Measurements from ENCODE around the gene OR8B3.

DNA sequence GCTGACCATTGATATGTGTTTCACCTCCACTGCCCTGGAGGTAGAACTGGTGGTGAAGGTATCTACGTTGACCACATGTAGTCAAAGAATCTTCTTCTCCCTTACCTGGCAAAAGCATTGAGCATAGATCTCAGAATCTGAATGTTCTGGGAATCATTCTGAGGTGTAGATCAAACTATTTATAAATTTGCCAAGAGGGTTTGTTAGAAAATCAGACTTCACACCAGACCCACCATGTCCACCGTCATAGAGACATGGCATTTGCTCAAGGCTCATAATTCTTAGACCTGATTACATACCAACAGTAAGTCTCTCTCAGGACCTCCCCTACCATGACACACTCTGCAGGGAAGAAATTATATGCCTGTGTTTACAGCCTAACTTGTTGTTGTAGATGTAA lies 14.4 kb downstream of the OR8B3 start, which contains the start of gene OR8B2:
- TF ChIP-seq, protein P1, sequence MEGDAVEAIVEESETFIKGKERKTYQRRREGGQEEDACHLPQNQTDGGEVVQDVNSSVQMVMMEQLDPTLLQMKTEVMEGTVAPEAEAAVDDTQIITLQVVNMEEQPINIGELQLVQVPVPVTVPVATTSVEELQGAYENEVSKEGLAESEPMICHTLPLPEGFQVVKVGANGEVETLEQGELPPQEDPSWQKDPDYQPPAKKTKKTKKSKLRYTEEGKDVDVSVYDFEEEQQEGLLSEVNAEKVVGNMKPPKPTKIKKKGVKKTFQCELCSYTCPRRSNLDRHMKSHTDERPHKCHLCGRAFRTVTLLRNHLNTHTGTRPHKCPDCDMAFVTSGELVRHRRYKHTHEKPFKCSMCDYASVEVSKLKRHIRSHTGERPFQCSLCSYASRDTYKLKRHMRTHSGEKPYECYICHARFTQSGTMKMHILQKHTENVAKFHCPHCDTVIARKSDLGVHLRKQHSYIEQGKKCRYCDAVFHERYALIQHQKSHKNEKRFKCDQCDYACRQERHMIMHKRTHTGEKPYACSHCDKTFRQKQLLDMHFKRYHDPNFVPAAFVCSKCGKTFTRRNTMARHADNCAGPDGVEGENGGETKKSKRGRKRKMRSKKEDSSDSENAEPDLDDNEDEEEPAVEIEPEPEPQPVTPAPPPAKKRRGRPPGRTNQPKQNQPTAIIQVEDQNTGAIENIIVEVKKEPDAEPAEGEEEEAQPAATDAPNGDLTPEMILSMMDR (IDR thresholded peaks at IDR 0.05) = no peak
- no peak for TF ChIP-seq POLR2A (IDR thresholded peaks at IDR 0.05)
